Adipose tissue (tissue), 3 donors: ENCODE measurements around the gene VSIG10L. TPM values are rescaled to one million over a fixed set of nuclear protein-coding genes. Genes with fewer than 3 reads are reported as not detected.

Source experiments
- H3K27ac ChIP-seq: one replicate; pipeline ENCODE4 v1.5.1; 2013; ENCODE audit warnings: low read depth, low read length
- WGBS, 3 donors: extraction: QIAGEN DNeasy Blood & Tissue Kit; methylation state at CpG; one replicate each; pipeline ENCODE4 v1.1.7; 2013; 5-methylcytosine and 5-hydroxymethylcytosine counted together
- polyA plus RNA-seq, 3 donors: library from polyadenylated mRNA; stranded (reverse); fragments of 200-250 nt; gene quantifications; one replicate each; pipeline ENCODE4 v1.2.3, GENCODE V29; 2013
- donor health status: healthy with polysubstance abuse.
- donor health status: Bipolar disorder and iron deficiency.
- donor health status: healthy.

VSIG10L gene
- polyA plus RNA-seq, 3 donors, result 0.48 to 1.7 (median 1.3) TPM

- 46 to 55% (median 50%) methylated on average over 9 of the region's 9 CpGs for WGBS, 3 donors
- H3K27ac ChIP-seq, result no peak overlapping the region
Measured at GRCh38 chr19:51342631-51343569, 961 bp upstream of the VSIG10L start.

GRCh38 chr19:51341066-51341465 is 873 bp downstream of the VSIG10L start:
- whole genome bisulfite sequencing, 3 donors, result 90 to 96% (median 95%) methylated on average over 18 of the region's 18 CpGs
- H3K27ac ChIP-seq, result no peak overlapping the region

GRCh38 chr19:51339687-51340656 is 2.0 kb downstream of the VSIG10L start:
- WGBS, 3 donors, result 0 to 4% (median 2%) methylated on average over 94 to 107 of the region's 107 CpGs
- H3K27ac ChIP-seq, result no peak overlapping the region

- 0 to 1% (median 0%) methylated on average over 10 of the region's 10 CpGs for WGBS, 3 donors
- no peak overlapping the region for H3K27ac ChIP-seq
Measured at GRCh38 chr19:51339313-51339686, 2.6 kb downstream of the VSIG10L start.

- no peak overlapping the region for H3K27ac ChIP-seq
- 4% methylated on average over 30 to 43 of the region's 43 CpGs for WGBS, 3 donors
Measured at GRCh38 chr19:51338563-51339312, 3.2 kb downstream of the VSIG10L start.

GRCh38 chr19:51337861-51338562 is 3.9 kb downstream of the VSIG10L start:
- H3K27ac ChIP-seq, result no peak overlapping the region
- WGBS, 3 donors, result 80 to 91% (median 86%) methylated on average over 17 to 19 of the region's 19 CpGs

- WGBS, 3 donors, result 90 to 95% (median 93%) methylated on average over 13 of the region's 13 CpGs
- H3K27ac ChIP-seq, result no peak overlapping the region
Measured at GRCh38 chr19:51337141-51337860, 4.6 kb downstream of the VSIG10L start.

- 86 to 93% (median 91%) methylated on average over 11 to 13 of the region's 13 CpGs for WGBS, 3 donors
- no peak overlapping the region for H3K27ac ChIP-seq
Measured at GRCh38 chr19:51333836-51334460, 8.0 kb downstream of the VSIG10L start.

- WGBS, 3 donors, result 84 to 92% (median 89%) methylated on average over 6 of the region's 6 CpGs
- H3K27ac ChIP-seq, result no peak overlapping the region
Measured at GRCh38 chr19:51331716-51332115, 10.2 kb downstream of the VSIG10L start.

GRCh38 chr19:51331193-51331592 is 10.7 kb downstream of the VSIG10L start:
- WGBS, 3 donors, result 65 to 79% (median 66%) methylated on average over 3 of the region's 3 CpGs
- H3K27ac ChIP-seq, result no peak overlapping the region

- WGBS, 3 donors, result 92 to 97% (median 96%) methylated on average over 4 of the region's 4 CpGs
Measured at GRCh38 chr19:51330366-51330765, 11.6 kb downstream of the VSIG10L start.

GRCh38 chr19:51329411-51329810 is 12.5 kb downstream of the VSIG10L start:
- WGBS, 3 donors, result 81 to 87% (median 83%) methylated on average over 5 of the region's 5 CpGs
- no peak overlapping the region for H3K27ac ChIP-seq

More at GRCh38 chr19:51330366-51330765, 11.6 kb downstream of the VSIG10L start:
- no peak overlapping the region for H3K27ac ChIP-seq

- WGBS, 3 donors, result 2 to 6% (median 5%) methylated on average over 67 to 75 of the region's 75 CpGs
- no peak overlapping the region for H3K27ac ChIP-seq
Measured at GRCh38 chr19:51327066-51328001, 14.6 kb downstream of the VSIG10L start.

GRCh38 chr19:51326216-51327065 is 15.5 kb downstream of the VSIG10L start:
- WGBS, 3 donors, result 12 to 23% (median 20%) methylated on average over 33 to 36 of the region's 36 CpGs
- H3K27ac ChIP-seq, result no peak overlapping the region
